ENCODE data around the gene CRYBA4.

GRCh38 chr22:26632422-26633155 is 10.8 kb downstream of the CRYBA4 start:
- TF ChIP-seq EP300 (IDR thresholded peaks at IDR 0.05; ENCODE audit: low read depth in 2 of 2, low read length in 2 of 2), result no peak
- no peak for TF ChIP-seq EP300 (CRISPR knock-in tag; IDR thresholded peaks at IDR 0.05; ENCODE audit: borderline replicate concordance)
- no peak for TF ChIP-seq POLR2A (IDR thresholded peaks at IDR 0.05; ENCODE audit: insufficient read depth in 1 of 2, low read depth in 2 of 2, low read length in 2 of 2)
- no peak for TF ChIP-seq ZNF350 (CRISPR knock-in tag; IDR thresholded peaks at IDR 0.05; ENCODE audit: borderline replicate concordance, low read depth)
- TF ChIP-seq E2F1 (CRISPR knock-in tag; IDR thresholded peaks at IDR 0.05), result no peak
- no peak for TF ChIP-seq POLR2AphosphoS5 (IDR thresholded peaks at IDR 0.05; ENCODE audit: low read depth, low read length)
- TF ChIP-seq SMARCC2 (IDR thresholded peaks at IDR 0.05), result no peak
- no peak for TF ChIP-seq MAX (IDR thresholded peaks at IDR 0.05)
- TF ChIP-seq BCLAF1 (IDR thresholded peaks at IDR 0.05), result no peak
- TF ChIP-seq ISX (CRISPR knock-in tag; conservative IDR thresholded peaks at IDR 0.05), result no peak
- no peak for TF ChIP-seq MTF1 (CRISPR knock-in tag; IDR thresholded peaks at IDR 0.05)
- TF ChIP-seq PHF20 (CRISPR knock-in tag; IDR thresholded peaks at IDR 0.05), result no peak
- TF ChIP-seq ASH2L (IDR thresholded peaks at IDR 0.05; ENCODE audit: insufficient read length, low read depth, low read length), result no peak
